ENCODE data around the gene SEC23IP.

- TF ChIP-seq CTCF (IDR thresholded peaks at IDR 0.05) (no peak), EZH2 (IDR thresholded peaks at IDR 0.05) (no peak)
Measured at GRCh38 chr10:119872610-119872859, 20.0 kb upstream of the SEC23IP start, which contains the start of gene MCMBP.
